Fibroblast of mammary gland (primary cell): ENCODE results near the gene SAAL1.

Source experiments
- DNase-seq: peaks from one replicate; pipeline ENCODE4 v3.0.0-alpha.2; 2010; ENCODE audit warnings: low read depth
- H3K4me3 ChIP-seq: 2 replicates; pipeline ENCODE4 v1.5.1; 2011; ENCODE audit warnings: low read depth, mild to moderate bottlenecking, low read length, moderate library complexity; ENCODE audit not compliant: control insufficient read depth
- TF ChIP-seq, protein P1 (sequence below): conservative IDR thresholded peaks from 2 replicates; pipeline ENCODE4 v1.5.1; 2011; ENCODE audit warnings: low read depth, low read length, inconsistent platforms; ENCODE audit not compliant: control insufficient read depth, insufficient read depth

The SAAL1 gene, protein sequence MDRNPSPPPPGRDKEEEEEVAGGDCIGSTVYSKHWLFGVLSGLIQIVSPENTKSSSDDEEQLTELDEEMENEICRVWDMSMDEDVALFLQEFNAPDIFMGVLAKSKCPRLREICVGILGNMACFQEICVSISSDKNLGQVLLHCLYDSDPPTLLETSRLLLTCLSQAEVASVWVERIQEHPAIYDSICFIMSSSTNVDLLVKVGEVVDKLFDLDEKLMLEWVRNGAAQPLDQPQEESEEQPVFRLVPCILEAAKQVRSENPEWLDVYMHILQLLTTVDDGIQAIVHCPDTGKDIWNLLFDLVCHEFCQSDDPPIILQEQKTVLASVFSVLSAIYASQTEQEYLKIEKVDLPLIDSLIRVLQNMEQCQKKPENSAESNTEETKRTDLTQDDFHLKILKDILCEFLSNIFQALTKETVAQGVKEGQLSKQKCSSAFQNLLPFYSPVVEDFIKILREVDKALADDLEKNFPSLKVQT

DNA sequence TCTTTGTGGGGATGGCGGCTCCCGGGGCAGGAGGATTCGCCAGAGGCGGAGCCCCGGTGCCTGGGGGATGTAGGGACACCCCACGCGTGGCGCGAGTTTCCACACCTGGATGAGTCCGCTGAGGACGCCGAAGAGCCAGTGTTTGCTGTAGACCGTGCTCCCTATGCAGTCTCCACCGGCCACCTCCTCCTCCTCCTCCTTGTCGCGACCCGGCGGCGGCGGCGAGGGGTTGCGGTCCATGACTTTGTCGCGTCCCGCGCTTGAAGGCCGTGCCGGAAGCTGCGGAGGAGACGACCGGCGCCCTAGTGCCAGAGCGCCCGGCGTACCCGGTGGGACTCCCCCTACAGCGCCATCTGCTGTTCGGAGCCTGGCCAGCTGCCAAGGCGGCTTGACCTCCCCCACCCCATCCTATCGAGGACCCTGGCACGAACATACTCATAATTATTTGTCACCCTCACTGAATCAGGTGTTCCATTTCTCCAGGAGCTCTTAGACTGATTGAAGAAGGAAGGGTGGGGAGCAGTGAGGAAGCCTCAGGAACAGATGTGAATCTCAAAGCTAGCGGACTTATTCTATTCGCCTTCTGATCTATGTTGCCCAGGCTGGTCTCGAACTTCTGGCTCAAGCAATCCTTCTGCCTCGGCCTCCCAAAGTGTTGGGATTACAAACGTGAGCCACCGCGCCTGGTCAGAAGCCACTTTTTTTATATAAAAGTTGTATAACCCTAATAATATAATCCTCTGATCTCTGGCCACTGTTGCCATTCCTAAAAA lies at the start of gene SAAL1:
Gene SAAL1 (minus strand): TSS at position 281 of the 773 bp plus-strand sequence. CDS start 41 bp downstream, at position 240.
- TF ChIP-seq, protein P1, sequence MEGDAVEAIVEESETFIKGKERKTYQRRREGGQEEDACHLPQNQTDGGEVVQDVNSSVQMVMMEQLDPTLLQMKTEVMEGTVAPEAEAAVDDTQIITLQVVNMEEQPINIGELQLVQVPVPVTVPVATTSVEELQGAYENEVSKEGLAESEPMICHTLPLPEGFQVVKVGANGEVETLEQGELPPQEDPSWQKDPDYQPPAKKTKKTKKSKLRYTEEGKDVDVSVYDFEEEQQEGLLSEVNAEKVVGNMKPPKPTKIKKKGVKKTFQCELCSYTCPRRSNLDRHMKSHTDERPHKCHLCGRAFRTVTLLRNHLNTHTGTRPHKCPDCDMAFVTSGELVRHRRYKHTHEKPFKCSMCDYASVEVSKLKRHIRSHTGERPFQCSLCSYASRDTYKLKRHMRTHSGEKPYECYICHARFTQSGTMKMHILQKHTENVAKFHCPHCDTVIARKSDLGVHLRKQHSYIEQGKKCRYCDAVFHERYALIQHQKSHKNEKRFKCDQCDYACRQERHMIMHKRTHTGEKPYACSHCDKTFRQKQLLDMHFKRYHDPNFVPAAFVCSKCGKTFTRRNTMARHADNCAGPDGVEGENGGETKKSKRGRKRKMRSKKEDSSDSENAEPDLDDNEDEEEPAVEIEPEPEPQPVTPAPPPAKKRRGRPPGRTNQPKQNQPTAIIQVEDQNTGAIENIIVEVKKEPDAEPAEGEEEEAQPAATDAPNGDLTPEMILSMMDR, result peak; percentile 37
- peak within 1 kb of the TSS; percentile 93 for H3K4me3 ChIP-seq
- DNase-seq, result peak; percentile 69

DNA sequence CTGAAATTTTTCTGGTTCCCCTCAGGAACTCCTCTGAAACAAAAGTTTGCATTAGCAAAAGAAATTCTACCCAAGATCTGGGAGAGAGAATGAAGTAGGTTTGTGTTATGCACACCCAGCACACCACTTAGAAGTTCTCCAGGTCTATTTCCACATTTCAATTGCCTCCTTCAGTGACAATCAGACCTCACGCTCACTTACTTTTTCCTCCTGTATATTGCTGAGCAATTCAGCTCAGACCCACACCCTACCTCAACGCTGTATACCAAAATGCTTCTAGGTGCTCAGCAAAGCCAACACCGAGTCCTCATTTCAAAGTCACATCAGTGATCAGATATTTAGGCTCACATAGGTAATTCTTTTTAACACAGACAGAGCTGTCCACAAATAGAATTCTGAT lies 45.7 kb upstream of the SAAL1 start:
- TF ChIP-seq, protein P1, result no peak
- no peak overlapping the region for H3K4me3 ChIP-seq
- no peak for DNase-seq

DNA sequence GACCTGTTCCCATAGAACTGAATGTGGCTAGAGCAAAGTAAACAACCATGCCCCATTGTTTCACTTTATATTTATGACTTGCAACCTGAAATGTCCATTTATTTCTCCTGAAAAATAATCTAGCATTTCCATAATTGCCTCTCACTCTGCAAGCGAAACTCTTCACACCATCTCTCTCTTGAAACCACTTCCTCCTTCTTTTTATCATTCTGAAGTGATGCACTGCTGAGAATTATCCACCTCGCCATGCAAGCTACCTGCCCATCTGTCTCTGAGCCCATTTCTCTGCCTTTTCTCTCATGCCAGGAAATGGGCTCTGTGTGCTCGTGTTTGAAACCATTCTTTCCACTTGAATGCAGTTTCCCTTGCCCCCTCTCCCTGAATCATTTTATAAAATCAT lies 40.0 kb upstream of the SAAL1 start:
- TF ChIP-seq, protein P1, result no peak
- DNase-seq, result no peak
- no peak overlapping the region for H3K4me3 ChIP-seq

DNA sequence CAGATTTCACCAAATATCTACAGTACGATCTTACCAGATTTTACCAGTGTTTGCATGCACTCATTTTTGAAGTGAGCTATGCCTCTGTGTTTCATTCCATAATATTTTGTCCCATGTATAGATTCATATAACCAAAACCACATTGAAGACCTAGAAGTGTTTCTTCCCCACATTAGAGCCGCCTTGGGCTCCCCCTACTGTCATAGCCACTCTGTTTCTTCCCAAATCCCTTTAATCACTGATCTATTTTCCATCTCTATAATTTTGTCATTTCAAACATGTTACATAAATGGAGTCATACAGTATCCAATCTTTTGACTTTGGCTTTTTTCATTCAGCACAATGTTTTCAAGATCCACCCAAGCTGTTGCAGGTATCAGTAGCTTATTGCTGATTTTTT lies 39.1 kb upstream of the SAAL1 start:
- peak; percentile 5 for DNase-seq
- TF ChIP-seq, protein P1, result peak; percentile 36
- H3K4me3 ChIP-seq, result no peak overlapping the region

DNA sequence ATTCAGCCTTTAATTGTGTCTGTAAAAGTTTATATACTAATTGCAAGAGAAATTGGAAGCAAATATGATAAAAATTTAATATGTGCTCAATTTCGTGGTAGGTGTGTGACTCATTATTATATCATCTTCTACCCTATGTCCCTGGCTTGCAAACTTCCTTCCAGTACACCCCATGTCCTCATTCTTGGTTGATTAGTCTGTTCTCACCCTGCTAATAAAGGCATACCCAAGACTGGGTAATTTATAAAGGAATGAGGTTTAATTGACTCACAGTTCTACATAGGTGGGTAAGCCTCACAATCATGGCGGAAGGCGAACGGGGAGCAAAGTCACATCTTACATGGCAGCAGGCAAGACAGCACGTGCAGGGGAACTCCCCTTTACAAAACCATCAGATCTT lies 38.4 kb upstream of the SAAL1 start:
- no peak overlapping the region for H3K4me3 ChIP-seq
- TF ChIP-seq, protein P1, result no peak
- peak; percentile 24 for DNase-seq

DNA sequence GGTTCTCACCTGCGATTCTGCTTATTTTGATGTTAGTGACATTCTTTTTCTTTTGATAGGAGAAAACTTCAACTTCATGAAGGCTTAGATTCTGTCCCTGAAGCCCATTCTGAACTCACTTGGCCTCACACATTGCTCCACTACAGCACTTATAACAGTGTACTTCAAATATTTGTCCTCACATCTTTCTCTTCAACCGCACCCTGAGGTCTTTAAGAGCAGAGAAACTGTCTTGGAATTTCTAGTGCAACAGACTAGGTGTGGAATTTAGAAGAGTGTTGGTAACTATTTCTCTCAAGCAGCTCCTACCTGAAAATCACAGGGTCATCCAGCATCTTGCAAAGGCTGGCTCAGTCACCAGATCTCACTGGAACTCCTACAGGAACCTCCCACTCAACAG lies 34.3 kb upstream of the SAAL1 start:
- DNase-seq, result no peak
- TF ChIP-seq, protein P1, result no peak
- no peak overlapping the region for H3K4me3 ChIP-seq
